ENCODE measurements around the gene TENM4. TPM values are rescaled to one million over a fixed set of nuclear protein-coding genes. Genes with fewer than 3 reads are reported as not detected.
A peak's percentile ranks its signal among the peaks of the same experiment; 100 is the strongest.

The TENM4 gene
- total and polyA plus RNA-seq, 2 experiments from 2014 or later: 19.0 to 105 TPM

DNA sequence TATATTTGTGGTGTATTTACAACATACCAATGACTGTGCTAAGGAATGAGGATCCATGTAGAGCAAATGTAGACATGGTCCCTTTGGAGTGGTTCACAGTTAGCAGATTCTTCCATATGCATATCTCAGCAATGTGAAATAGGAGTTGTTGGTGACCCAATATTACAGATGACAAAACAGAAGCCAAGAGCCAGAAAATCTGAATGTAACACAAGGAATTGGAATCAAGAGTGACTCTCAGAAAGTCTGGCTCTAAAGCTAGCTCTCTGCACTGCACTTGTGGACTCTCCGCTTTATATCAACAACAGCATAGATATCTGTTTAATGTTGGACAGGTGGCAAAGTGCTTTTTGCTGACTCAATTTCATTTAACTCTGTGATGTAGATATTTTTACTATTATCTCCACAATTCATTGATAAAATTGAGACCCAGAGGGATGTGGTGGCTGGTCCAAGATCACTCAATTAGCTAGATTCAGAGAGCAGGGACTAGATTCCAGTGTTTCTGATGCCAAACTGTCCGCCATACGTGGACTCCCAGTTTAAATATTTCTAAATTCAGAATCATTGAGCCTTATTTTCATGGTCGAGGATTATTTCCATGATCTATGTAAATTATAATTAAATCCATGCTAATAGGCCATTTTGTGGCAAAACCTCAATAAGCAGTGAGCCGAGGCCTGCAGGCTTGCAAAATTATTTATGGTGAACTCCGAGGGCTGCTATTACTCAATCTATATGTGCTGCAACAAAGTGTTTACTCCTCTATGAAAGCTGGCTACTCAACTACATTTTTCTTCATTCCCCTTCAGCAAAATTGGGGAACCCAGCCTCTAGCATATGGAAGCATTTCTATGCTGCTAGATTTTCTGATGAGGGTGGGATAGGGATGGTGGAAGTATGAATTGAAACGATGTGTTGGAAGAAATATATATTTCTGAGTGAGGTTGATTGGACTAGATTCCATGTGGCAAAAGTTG lies 21.1 kb upstream of the TENM4 start:
- H3K36me3 ChIP-seq: no peaks in the 10 kb centered on the region
- TF ChIP-seq, protein P1, sequence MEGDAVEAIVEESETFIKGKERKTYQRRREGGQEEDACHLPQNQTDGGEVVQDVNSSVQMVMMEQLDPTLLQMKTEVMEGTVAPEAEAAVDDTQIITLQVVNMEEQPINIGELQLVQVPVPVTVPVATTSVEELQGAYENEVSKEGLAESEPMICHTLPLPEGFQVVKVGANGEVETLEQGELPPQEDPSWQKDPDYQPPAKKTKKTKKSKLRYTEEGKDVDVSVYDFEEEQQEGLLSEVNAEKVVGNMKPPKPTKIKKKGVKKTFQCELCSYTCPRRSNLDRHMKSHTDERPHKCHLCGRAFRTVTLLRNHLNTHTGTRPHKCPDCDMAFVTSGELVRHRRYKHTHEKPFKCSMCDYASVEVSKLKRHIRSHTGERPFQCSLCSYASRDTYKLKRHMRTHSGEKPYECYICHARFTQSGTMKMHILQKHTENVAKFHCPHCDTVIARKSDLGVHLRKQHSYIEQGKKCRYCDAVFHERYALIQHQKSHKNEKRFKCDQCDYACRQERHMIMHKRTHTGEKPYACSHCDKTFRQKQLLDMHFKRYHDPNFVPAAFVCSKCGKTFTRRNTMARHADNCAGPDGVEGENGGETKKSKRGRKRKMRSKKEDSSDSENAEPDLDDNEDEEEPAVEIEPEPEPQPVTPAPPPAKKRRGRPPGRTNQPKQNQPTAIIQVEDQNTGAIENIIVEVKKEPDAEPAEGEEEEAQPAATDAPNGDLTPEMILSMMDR (IDR thresholded peaks at IDR 0.05; ENCODE audit: low read depth, low read length): no peak
- no peak overlapping the region for H3K4me3 ChIP-seq
- DNase-seq (ENCODE audit: low read depth in 1 of 2, low spot score in 1 of 2): no peak
- H3K4me1 ChIP-seq (ENCODE audit: low read depth): no peaks in the 10 kb centered on the region
- no peaks in the 10 kb centered on the region for H3K9me3 ChIP-seq (ENCODE audit: low read depth)
- no peak overlapping the region for H3K27ac ChIP-seq
- no peaks in the 10 kb centered on the region for H3K27me3 ChIP-seq

DNA sequence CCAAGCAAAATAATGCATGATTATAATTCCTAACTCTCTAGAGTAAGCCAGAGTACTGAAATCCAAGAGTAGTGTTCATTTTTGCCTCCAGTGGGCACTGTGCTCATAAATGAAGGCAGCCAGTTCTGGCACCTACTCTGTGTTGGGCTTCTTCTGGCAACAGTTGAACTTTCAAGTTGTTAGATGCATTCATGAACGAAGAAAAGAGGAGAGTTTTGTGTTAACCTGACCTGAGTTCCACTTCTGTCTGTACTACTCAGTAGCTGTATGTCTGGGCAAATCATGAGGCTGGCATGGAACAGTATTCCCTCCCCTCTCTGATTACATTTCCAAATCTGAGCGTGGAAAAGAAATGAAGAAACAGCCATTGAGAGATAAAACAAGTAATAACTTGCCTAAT lies 20.3 kb upstream of the TENM4 start:
- H3K4me3 ChIP-seq: no peak overlapping the region
- H3K4me1 ChIP-seq (ENCODE audit: low read depth): no peaks in the 10 kb centered on the region
- H3K36me3 ChIP-seq: no peaks in the 10 kb centered on the region
- TF ChIP-seq, protein P1 (IDR thresholded peaks at IDR 0.05; ENCODE audit: low read depth, low read length): peak; percentile 73
- DNase-seq (ENCODE audit: low read depth in 1 of 2, low spot score in 1 of 2): peak; percentile 65 to 72
- H3K9me3 ChIP-seq (ENCODE audit: low read depth): no peaks in the 10 kb centered on the region
- no peaks in the 10 kb centered on the region for H3K27me3 ChIP-seq
- no peak overlapping the region for H3K27ac ChIP-seq

DNA sequence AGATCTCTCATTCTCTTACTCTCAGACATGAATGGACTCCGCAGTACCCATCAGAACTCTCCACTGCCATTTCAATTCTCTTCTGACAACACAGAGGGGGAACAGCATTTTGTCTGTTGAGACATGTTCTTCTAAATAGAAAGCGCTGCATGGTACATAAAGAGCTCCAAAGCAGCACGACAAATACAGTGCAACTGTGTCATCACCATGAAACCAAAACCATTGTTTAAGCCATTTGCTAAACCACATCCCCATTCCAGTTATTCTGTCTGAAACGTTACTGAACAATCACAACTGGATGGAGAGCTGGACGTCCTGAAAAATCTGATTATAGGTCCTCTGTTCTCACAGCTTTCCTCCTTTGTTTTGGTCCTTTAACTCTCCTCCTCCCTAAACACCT lies 17.9 kb upstream of the TENM4 start:
- no peaks in the 10 kb centered on the region for H3K4me1 ChIP-seq (ENCODE audit: low read depth)
- H3K27ac ChIP-seq: no peak overlapping the region
- H3K9me3 ChIP-seq (ENCODE audit: low read depth): no peaks in the 10 kb centered on the region
- no peaks in the 10 kb centered on the region for H3K27me3 ChIP-seq
- no peak for DNase-seq (ENCODE audit: low read depth in 1 of 2, low spot score in 1 of 2)
- no peaks in the 10 kb centered on the region for H3K36me3 ChIP-seq
- TF ChIP-seq, protein P1 (IDR thresholded peaks at IDR 0.05; ENCODE audit: low read depth, low read length): no peak
- H3K4me3 ChIP-seq: no peak overlapping the region

DNA sequence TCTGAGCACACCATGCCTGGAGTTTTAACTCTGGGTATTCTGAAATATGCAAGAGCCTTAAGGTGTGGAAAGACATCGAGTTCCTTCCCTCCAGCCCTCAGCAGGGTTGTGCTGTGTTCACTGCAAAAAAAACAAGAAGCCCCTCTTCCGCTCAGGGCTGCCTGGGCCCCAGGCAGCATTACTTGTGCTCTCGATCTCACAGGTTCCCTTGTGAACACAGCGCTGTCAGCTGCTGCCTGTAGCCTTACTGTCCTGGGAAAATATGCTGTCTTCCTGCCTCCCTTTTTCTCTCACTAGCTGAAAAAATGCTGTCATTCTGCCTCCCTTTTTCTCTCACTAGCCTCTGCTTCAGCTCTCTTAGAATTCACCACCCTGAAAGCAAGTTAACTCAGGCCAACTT lies 15.7 kb upstream of the TENM4 start:
- H3K4me3 ChIP-seq: no peak overlapping the region
- H3K4me1 ChIP-seq (ENCODE audit: low read depth): no peaks in the 10 kb centered on the region
- DNase-seq (ENCODE audit: low read depth in 1 of 2, low spot score in 1 of 2): no peak
- TF ChIP-seq, protein P1 (IDR thresholded peaks at IDR 0.05; ENCODE audit: low read depth, low read length): no peak
- no peak overlapping the region for H3K27ac ChIP-seq
- no peaks in the 10 kb centered on the region for H3K27me3 ChIP-seq
- no peaks in the 10 kb centered on the region for H3K36me3 ChIP-seq
- H3K9me3 ChIP-seq (ENCODE audit: low read depth): no peaks in the 10 kb centered on the region

DNA sequence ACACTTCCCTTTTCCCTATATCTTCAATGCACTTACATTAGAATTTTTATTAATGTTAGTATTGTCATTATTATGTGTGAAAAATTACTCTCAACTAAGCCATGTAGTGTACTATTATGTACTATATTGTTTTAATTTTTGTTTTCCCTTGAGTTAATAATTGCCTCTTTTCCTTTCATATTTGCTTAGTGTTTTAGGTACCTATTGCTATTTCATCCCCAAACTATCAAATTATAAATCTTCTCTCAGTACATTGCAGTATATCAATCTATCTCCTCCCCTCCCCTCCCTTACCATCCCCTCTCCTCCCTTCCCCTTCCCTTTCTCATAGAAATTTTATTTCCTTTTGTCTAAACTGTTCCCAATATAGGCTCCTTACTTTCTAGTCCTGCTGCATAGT lies 12.8 kb upstream of the TENM4 start:
- Histone ChIP-seq H3K27ac (no peak overlapping the region), H3K4me3 (no peak overlapping the region), H3K36me3 (no peaks in the 10 kb centered on the region), H3K27me3 (no peaks in the 10 kb centered on the region), H3K9me3 (ENCODE audit: low read depth) (no peaks in the 10 kb centered on the region), H3K4me1 (ENCODE audit: low read depth) (no peaks in the 10 kb centered on the region)
- DNase-seq (ENCODE audit: low read depth in 1 of 2, low spot score in 1 of 2): no peak
- TF ChIP-seq, protein P1 (IDR thresholded peaks at IDR 0.05; ENCODE audit: low read depth, low read length): no peak

Data from cardiac muscle cell (in vitro differentiated cells and primary cell).